ENCODE data around the gene ERLEC1.
"Not testable (repeated sequence)": the region's sequence is repeated elsewhere in the genome, so short reads cannot be mapped to it uniquely, and the experiment has no call there.

ERLEC1 gene

GRCh38 chr2:53828331-53828730 lies 41.5 kb downstream of the ERLEC1 start:
- no peak for DNase-seq
- H3K36me3 ChIP-seq = no peaks in the 10 kb centered on the region; the same call in 1 of the 2 replicates
- H3K9me3 ChIP-seq (ENCODE audit: severe bottlenecking) = no peaks in the 10 kb centered on the region
- H3K4me3 ChIP-seq (ENCODE audit: low read depth, low read length) = no peak overlapping the region
- no peak overlapping the region for H3K27ac ChIP-seq
- no peaks in the 10 kb centered on the region for H3K27me3 ChIP-seq (ENCODE audit: insufficient read depth, low read depth, severe bottlenecking)
- no peak for TF ChIP-seq CTCF (IDR thresholded peaks at IDR 0.05; ENCODE audit: low read depth, low read length)

- no peak for TF ChIP-seq CTCF (IDR thresholded peaks at IDR 0.05; ENCODE audit: low read depth, low read length)
- H3K36me3 ChIP-seq = no peaks in the 10 kb centered on the region; the same call in 1 of the 2 replicates
- no peak for DNase-seq
Observed at GRCh38 chr2:53829273-53829979, 42.6 kb downstream of the ERLEC1 start.

GRCh38 chr2:53829980-53830290 lies 43.1 kb downstream of the ERLEC1 start:
- not testable (repeated sequence) for H3K4me3 ChIP-seq (ENCODE audit: low read depth, low read length); DNase-seq; H3K9me3 ChIP-seq (ENCODE audit: severe bottlenecking); H3K27me3 ChIP-seq (ENCODE audit: insufficient read depth, low read depth, severe bottlenecking); H3K27ac ChIP-seq; H3K36me3 ChIP-seq

More at GRCh38 chr2:53829273-53829979, 42.6 kb downstream of the ERLEC1 start:
- no peak overlapping the region for H3K27ac ChIP-seq
- H3K27me3 ChIP-seq (ENCODE audit: insufficient read depth, low read depth, severe bottlenecking) = no peaks in the 10 kb centered on the region
- no peaks in the 10 kb centered on the region for H3K9me3 ChIP-seq (ENCODE audit: severe bottlenecking)
- no peak overlapping the region for H3K4me3 ChIP-seq (ENCODE audit: low read depth, low read length)

GRCh38 chr2:53840580-53840979 lies 53.7 kb downstream of the ERLEC1 start:
- H3K9me3 ChIP-seq (ENCODE audit: severe bottlenecking) = no peaks in the 10 kb centered on the region
- H3K27me3 ChIP-seq (ENCODE audit: insufficient read depth, low read depth, severe bottlenecking) = no peaks in the 10 kb centered on the region
- TF ChIP-seq CTCF (IDR thresholded peaks at IDR 0.05; ENCODE audit: low read depth, low read length) = no peak
- H3K27ac ChIP-seq = no peak overlapping the region
- DNase-seq = no peak
- H3K4me3 ChIP-seq (ENCODE audit: low read depth, low read length) = no peak overlapping the region
- no peaks in the 10 kb centered on the region for H3K36me3 ChIP-seq

- H3K27ac ChIP-seq; DNase-seq; H3K9me3 ChIP-seq (ENCODE audit: severe bottlenecking); H3K27me3 ChIP-seq (ENCODE audit: insufficient read depth, low read depth, severe bottlenecking); H3K4me3 ChIP-seq (ENCODE audit: low read depth, low read length); H3K36me3 ChIP-seq: not testable (repeated sequence)
Observed at GRCh38 chr2:53841651-53842050, 54.8 kb downstream of the ERLEC1 start.

GRCh38 chr2:53842891-53843290 lies 56.0 kb downstream of the ERLEC1 start:
- H3K36me3 ChIP-seq = no peaks in the 10 kb centered on the region
- no peaks in the 10 kb centered on the region for H3K9me3 ChIP-seq (ENCODE audit: severe bottlenecking)
- H3K4me3 ChIP-seq (ENCODE audit: low read depth, low read length) = no peak overlapping the region
- TF ChIP-seq CTCF (IDR thresholded peaks at IDR 0.05; ENCODE audit: low read depth, low read length) = no peak
- no peak overlapping the region for H3K27ac ChIP-seq
- H3K27me3 ChIP-seq (ENCODE audit: insufficient read depth, low read depth, severe bottlenecking) = no peaks in the 10 kb centered on the region
- DNase-seq = no peak

- Histone ChIP-seq H3K9me3 (ENCODE audit: severe bottlenecking) (no peaks in the 10 kb centered on the region), H3K27me3 (ENCODE audit: insufficient read depth, low read depth, severe bottlenecking) (no peaks in the 10 kb centered on the region), H3K36me3 (no peaks in the 10 kb centered on the region), H3K27ac (no peak overlapping the region), H3K4me3 (ENCODE audit: low read depth, low read length) (no peak overlapping the region)
- TF ChIP-seq CTCF (IDR thresholded peaks at IDR 0.05; ENCODE audit: low read depth, low read length) = no peak
- DNase-seq = no peak
Observed at GRCh38 chr2:53843595-53843994, 56.8 kb downstream of the ERLEC1 start.
